ACC112 (cell line): ENCODE data around the gene BCAS3.
"Not testable (repeated sequence)": the region's sequence is repeated elsewhere in the genome, so short reads cannot be mapped to it uniquely, and the experiment has no call there.

Experiments used
- H2AFZ ChIP-seq: fragments of 200-600 bp; sonication (generic); one replicate; pipeline ENCODE4 v1.6.0; 2017; ENCODE audit warnings: antibody characterized with exemption, low read length; ENCODE audit not compliant: unreplicated experiment
- H3K27ac ChIP-seq: fragments of 200-600 bp; sonication (generic); 2 replicates; pipeline ENCODE4 v1.5.1; 2014; ENCODE audit warnings: low read depth, mild to moderate bottlenecking, antibody characterized with exemption, low read length, moderate library complexity
- H3K27me3 ChIP-seq: fragments of 200-600 bp; sonication (generic); 2 replicates; pipeline ENCODE4 v1.6.1; 2014; ENCODE audit warnings: mild to moderate bottlenecking, antibody characterized with exemption, low read length, moderate library complexity, mixed read lengths; ENCODE audit not compliant: insufficient read depth
- H3K36me3 ChIP-seq: fragments of 200-600 bp; sonication (generic); 2 replicates; pipeline ENCODE4 v1.6.1; 2016; ENCODE audit warnings: mild to moderate bottlenecking, antibody characterized with exemption, low read length, moderate library complexity, mixed read lengths; ENCODE audit not compliant: insufficient read depth
- H3K4me1 ChIP-seq: fragments of 200-600 bp; sonication (generic); one replicate; pipeline ENCODE4 v1.6.1; 2016; ENCODE audit warnings: low read length, mixed read lengths; ENCODE audit not compliant: insufficient read depth, unreplicated experiment, control insufficient read depth
- H3K4me3 ChIP-seq: fragments of 200-600 bp; sonication (generic); 2 replicates; pipeline ENCODE4 v1.5.1; 2014; ENCODE audit warnings: mild to moderate bottlenecking, low read depth, low read length
- H3K79me2 ChIP-seq: fragments of 200-600 bp; sonication (generic); one replicate; pipeline ENCODE4 v1.6.0; 2016; ENCODE audit warnings: low read length; ENCODE audit not compliant: control insufficient read depth, unreplicated experiment, insufficient read depth

Gene BCAS3

DNA sequence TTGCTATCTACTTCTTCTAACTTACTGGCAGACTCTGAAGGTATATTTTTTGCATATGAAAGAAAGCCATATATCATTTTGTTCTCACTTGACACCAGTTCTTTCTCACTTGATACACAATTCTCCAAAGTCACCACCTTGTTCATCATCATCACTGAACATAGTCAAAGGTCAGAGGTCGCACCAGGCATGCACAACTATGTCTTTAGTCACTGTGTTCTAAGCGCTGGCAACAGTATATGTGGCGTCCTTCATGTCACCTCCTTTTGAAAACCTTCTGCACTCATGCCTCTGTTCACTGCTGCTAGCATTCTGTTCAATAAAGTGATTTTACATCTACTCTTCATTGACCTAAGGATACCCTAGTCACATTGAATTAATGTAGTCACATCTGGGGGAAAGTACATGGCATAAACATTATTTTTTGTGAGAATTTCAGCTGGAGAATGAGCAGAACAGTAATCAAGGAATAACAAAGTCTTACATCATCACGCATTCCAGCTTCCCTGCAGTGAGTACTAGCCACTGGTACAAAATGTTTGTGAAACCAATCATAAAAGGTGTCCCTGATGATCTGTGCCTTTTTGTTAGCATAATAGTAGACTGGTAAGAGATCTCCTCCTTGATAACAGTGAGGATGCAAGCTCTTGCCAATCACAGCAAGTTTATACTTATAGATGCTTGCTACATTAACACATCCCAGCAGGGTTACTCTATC lies 754.1 kb downstream of the BCAS3 start:
- Histone ChIP-seq H3K36me3 (no peaks in the 10 kb centered on the region; the same call in 1 of the 2 replicates), H3K79me2 (no peaks in the 10 kb centered on the region), H3K4me3 (no peak overlapping the region), H3K27me3 (peaks cover 3% of the 10 kb centered on the region; the same call in 1 of the 2 replicates), H2AFZ (no peak overlapping the region), H3K27ac (no peak overlapping the region), H3K4me1 (peaks cover 17% of the 10 kb centered on the region)

DNA sequence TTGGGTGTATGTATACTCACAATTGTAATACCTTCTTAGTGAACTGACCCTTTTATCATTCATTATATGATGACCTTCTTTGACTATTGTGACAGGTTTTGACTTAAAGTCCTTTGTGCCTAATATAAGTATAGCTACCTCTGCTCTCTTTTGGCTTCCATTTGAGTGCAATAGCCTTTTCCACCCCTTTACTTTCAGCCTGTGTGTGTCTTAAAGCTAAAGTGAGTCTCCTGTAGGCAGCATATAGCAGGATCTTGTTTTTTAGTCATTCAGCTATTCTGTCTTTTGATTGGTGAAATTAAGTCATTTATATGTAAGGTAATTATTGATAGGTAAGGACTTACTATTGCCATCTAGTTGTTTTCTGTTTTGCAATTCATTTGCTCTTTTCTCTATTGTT lies 758.6 kb downstream of the BCAS3 start:
- no peak overlapping the region for H3K27ac ChIP-seq
- no peaks in the 10 kb centered on the region for H3K79me2 ChIP-seq
- no peak overlapping the region for H3K4me3 ChIP-seq
- H3K36me3 ChIP-seq, result no peaks in the 10 kb centered on the region
- peaks cover 7% of the 10 kb centered on the region for H3K4me1 ChIP-seq
- peaks cover 25% of the 10 kb centered on the region for H3K27me3 ChIP-seq
- H2AFZ ChIP-seq, result no peak overlapping the region

DNA sequence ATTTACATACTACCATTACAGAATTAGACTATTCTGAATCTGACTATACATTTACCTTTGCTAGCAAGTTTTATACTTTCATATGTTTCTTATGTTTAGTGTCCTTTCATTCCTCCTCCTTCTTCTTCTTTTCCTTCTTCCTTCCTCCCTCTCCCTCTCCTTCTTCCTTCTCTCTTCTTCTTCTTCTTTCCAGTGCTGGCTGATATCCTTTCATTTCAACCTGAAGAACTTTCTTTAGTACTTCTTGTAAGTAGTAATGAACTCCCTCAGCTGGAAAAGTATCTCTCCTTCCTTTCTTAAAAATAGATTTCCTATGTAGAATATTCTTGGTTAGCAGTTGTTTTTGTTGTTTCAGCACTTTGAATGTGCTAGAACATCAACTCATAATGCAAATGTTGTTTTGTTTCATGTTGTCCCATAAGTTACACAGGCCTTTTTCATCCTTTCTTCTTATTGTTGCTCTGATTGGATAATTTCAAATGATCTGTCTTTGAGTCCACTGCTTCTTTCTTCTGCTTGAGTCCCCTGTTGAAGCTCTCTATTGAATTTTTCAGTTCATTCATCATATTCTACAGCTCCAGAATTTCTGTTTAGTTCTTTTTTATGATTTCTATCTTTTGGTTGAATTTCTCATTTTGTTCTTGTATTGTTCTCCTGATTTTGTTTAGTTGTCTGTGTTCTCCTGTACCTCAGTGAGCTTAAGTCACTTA lies 759.5 kb downstream of the BCAS3 start:
- no peak overlapping the region for H2AFZ ChIP-seq
- H3K79me2 ChIP-seq, result no peaks in the 10 kb centered on the region
- no peak overlapping the region for H3K27ac ChIP-seq
- no peaks in the 10 kb centered on the region for H3K36me3 ChIP-seq
- peaks cover 25% of the 10 kb centered on the region for H3K27me3 ChIP-seq
- no peaks in the 10 kb centered on the region for H3K4me1 ChIP-seq
- H3K4me3 ChIP-seq, result no peak overlapping the region

DNA sequence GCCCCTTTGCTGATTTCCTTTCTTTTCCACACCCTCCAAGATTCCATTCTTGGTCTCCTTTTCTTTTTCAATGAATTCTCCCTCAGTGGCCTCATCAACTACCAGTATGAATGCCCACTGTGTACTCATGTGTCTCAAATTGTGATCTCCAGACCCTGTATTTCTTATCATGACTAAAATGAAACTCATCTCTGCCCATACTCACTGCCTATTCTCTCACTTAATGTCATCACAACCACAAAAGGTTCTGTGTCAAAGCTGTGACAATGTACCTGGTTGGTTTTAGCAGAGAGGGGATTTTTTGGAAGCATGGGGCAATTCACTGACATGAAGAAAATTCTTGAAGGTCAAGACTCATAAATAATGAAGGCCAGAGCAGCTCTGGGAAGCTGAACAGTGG lies 763.0 kb downstream of the BCAS3 start:
- Histone ChIP-seq H3K27me3 (peaks cover 26% of the 10 kb centered on the region), H3K27ac (no peak overlapping the region), H3K4me3 (no peak overlapping the region), H3K79me2 (no peaks in the 10 kb centered on the region), H2AFZ (no peak overlapping the region), H3K36me3 (no peaks in the 10 kb centered on the region), H3K4me1 (no peaks in the 10 kb centered on the region)

DNA sequence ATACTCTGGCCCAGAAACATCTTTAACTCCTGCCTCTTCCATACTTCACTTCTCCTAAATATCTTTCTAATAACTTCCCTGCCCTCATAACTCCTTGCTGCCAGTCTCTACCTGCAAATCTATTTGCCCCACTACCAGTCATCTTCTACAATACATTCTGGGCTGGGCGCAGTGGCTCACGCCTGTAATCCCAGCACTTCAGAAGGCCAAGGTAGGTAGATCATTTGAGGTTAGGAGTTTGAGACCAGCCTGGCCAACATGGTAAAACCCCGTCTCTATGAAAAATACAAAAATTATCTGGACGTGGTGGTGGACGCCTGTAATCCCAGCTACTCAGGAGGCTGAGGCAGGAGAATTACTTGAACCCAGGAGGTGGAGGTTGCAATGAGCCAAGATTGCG lies 763.9 kb downstream of the BCAS3 start:
- not testable (repeated sequence) for H3K79me2 ChIP-seq, H3K36me3 ChIP-seq, H3K27ac ChIP-seq, H3K4me1 ChIP-seq, H3K4me3 ChIP-seq, H2AFZ ChIP-seq
- peaks cover 26% of the 10 kb centered on the region for H3K27me3 ChIP-seq

DNA sequence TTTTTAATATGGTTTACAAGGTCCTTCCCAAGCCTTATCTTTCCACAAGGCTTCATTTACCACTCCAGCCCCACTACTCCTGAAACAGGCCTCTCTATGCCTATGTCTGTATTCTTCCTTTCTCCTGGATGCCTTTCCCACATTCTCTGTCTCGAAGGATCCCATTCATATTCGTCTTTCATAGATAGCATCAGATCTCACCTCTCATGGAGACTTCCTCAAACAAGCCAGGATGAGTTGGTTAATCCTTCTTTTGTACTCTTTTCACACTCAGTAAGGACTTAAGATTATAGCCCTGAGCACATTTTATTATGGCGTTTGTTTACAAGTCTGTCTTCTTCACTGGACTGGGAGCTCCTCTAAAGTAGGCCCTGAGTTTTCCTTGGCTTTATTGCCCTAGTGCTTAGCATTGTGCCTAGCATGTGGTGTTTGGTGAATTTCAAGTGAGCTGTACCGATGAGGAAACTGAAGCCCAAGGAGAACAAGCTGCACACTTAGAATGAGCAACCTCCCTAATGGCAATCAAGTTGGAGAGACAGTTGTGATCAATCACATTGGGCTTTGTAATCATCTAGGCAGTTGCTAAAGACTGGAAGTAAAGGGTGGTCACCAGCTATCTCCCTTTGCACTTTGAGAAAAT lies 764.6 kb downstream of the BCAS3 start:
- no peak overlapping the region for H3K4me3 ChIP-seq
- H3K27ac ChIP-seq, result no peak overlapping the region

More for the DNA sequence above, 764.6 kb downstream of the BCAS3 start:
- no peaks in the 10 kb centered on the region for H3K36me3 ChIP-seq
- H2AFZ ChIP-seq, result no peak overlapping the region
- peaks cover 21% of the 10 kb centered on the region for H3K27me3 ChIP-seq
- H3K79me2 ChIP-seq, result no peaks in the 10 kb centered on the region
- no peaks in the 10 kb centered on the region for H3K4me1 ChIP-seq
